Measurements from ENCODE around the gene ZNF462. TPM values are rescaled to one million over a fixed set of nuclear protein-coding genes. Genes with fewer than 3 reads are reported as not detected.

Gene ZNF462
- total and polyA plus RNA-seq, 11 donors: 5.3 to 51.3 (median 30.9) TPM

DNA sequence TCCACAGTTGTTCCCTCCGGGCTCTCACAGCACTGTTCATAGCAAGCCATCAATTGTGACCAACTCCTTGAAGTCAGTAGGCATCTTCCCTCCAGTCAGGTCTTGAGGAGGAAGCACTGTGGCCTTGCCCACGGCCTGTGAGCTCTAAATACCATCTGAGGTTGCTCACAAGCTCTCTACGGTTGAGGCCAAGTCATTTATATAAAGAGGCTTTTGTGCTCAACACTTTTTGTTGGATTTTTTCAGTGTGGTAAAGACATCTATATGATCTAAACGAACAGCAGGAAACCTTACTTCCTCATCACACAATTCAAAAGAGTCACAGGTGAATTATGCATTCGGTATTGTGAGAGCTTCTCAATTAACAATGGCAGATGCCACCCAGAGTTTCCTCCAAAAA, 97.3 kb downstream of the ZNF462 start:
- ATAC-seq (no peak), DNase-seq (no peak)
- Histone ChIP-seq H3K27me3 (no peaks in the 10 kb centered on the region), H3K36me3 (peaks cover 0 to 21% (median 1%) of the 10 kb centered on the region in 9 donors), H3K27ac (peak overlapping the region in 1 of 12 donors; percentile 26), H3K4me3 (no peak overlapping the region), H3K9me3 (no peaks in the 10 kb centered on the region), H3K4me1 (peaks cover 0 to 44% (median 20%) of the 10 kb centered on the region in 12 donors)
- 68 to 81% (median 71%) methylated on average over 5 of the region's 5 CpGs for WGBS, 4 donors
- intact Hi-C loops (cut with DNase I): loop anchor here in 3 of 10 donors (5.0 kb wide), 2 partner anchors 38 to 98 kb away; partner anchors contain the start of gene ZNF462 (in 3 of the 3)
- TF ChIP-seq, protein P1, sequence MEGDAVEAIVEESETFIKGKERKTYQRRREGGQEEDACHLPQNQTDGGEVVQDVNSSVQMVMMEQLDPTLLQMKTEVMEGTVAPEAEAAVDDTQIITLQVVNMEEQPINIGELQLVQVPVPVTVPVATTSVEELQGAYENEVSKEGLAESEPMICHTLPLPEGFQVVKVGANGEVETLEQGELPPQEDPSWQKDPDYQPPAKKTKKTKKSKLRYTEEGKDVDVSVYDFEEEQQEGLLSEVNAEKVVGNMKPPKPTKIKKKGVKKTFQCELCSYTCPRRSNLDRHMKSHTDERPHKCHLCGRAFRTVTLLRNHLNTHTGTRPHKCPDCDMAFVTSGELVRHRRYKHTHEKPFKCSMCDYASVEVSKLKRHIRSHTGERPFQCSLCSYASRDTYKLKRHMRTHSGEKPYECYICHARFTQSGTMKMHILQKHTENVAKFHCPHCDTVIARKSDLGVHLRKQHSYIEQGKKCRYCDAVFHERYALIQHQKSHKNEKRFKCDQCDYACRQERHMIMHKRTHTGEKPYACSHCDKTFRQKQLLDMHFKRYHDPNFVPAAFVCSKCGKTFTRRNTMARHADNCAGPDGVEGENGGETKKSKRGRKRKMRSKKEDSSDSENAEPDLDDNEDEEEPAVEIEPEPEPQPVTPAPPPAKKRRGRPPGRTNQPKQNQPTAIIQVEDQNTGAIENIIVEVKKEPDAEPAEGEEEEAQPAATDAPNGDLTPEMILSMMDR (IDR thresholded peaks at IDR 0.05): no peak
- TF ChIP-seq POLR2A (IDR thresholded peaks at IDR 0.05): no peak

DNA sequence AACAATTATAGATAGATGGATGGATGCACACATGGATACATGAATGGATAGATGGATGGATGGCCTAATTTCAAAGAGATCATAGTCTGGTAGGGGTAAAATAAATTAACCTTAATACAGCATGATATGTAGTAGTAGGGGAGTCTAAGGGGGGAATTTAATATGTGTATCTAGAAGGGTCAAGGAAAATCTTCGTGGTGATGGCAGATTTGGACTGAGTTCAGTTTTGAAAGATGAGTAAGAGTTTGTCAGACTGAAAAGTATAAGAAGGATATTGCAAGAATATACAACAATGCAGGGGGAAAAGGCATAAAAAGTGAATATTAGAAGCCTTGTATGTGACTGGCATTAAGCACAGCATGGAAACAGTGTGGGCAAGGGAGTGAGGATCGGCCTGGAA, 98.7 kb downstream of the ZNF462 start:
- no peak for ATAC-seq
- H3K27me3 ChIP-seq: no peaks in the 10 kb centered on the region
- intact Hi-C loops (cut with DNase I): loop anchor here in 3 of 10 donors (2.0 to 5.0 kb wide), 3 partner anchors 39 to 99 kb away; partner anchors contain the start of gene ZNF462 (in 3 of the 3)
- no peak for TF ChIP-seq POLR2A (IDR thresholded peaks at IDR 0.05)
- TF ChIP-seq, protein P1 (IDR thresholded peaks at IDR 0.05): no peak
- WGBS, 4 donors: 87 to 90% (median 89%) methylated on average over 2 of the region's 2 CpGs
- H3K4me1 ChIP-seq: peaks cover 0 to 48% (median 20%) of the 10 kb centered on the region in 12 donors
- H3K27ac ChIP-seq: peak overlapping the region in 11 of 12 donors; percentile 59 to 79 (median 68)
- peaks cover 0 to 17% (median 0%) of the 10 kb centered on the region in 9 donors for H3K36me3 ChIP-seq
- H3K4me3 ChIP-seq: no peak overlapping the region
- no peak for DNase-seq
- no peaks in the 10 kb centered on the region for H3K9me3 ChIP-seq

DNA sequence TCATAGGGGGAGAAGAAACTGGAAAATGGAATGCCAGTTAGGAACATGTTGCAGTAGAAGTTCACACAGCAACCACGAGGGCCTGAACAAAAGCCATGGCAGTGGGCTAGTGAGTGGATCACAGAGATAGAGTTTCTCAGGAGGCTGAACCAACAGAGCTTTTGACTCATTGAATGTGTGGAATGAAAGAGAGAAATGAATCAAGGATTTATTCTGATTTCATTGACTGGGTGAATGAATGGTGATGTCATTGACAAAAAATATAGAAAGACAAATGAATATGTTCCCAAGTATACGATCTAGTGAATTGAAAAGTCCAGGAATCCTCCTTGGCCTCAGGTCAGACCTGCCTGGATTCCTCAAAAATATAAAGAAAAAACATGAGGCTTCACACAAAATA, 99.2 kb downstream of the ZNF462 start:
- TF ChIP-seq, protein P1 (IDR thresholded peaks at IDR 0.05): no peak
- no peak for TF ChIP-seq POLR2A (IDR thresholded peaks at IDR 0.05)
- Histone ChIP-seq H3K27ac (peak overlapping the region in 11 of 12 donors; percentile 59 to 79 (median 68)), H3K4me3 (no peak overlapping the region), H3K36me3 (peaks cover 0 to 17% (median 0%) of the 10 kb centered on the region in 9 donors), H3K9me3 (no peaks in the 10 kb centered on the region), H3K4me1 (peaks cover 0 to 53% (median 20%) of the 10 kb centered on the region in 12 donors), H3K27me3 (no peaks in the 10 kb centered on the region)
- WGBS, 4 donors: 42 to 63% (median 48%) methylated on average over 2 of the region's 2 CpGs
- intact Hi-C loops (cut with DNase I): loop anchor here in 3 of 10 donors (2.0 to 5.0 kb wide), 3 partner anchors 40 to 100 kb away; partner anchors contain the start of gene ZNF462 (in 3 of the 3)
- ATAC-seq (no peak), DNase-seq (no peak)

DNA sequence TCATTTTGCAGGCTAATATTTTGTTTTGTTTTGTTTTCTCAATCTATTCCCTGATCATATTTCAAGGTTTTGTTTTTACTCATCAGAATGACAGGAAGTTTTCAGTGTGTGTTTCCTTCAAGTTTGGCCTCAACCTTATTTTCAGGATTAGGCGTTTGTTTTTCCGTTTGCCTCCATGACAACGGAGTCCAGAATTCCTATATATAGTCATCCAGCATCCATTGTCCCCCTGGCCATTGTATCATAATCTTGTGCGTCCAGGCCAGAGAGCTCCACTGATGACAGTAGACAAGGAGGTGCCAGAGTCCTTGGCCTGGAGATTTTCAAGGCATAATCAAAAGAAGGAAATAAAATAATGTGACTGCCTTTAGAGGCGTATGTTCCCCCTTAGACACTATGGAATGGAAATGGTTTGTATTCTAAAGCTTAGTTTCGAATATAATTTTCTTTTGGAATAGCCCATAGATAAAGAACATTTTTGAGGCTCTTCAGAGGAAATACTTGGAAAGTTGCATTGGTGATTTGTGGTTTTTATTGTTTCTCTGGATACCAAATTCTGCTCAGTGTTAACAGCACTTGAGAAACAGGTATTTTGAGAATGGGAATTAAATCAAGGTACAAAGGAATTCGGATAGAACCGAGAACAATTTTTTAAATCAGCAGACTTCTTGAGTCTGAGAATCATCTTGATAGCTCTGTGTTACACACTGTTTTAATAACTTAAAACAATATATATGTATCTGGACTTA, 99.8 kb downstream of the ZNF462 start:
- ATAC-seq (peak; percentile 90 to 97 (median 92)), DNase-seq (peak in 4 of 5 donors; percentile 57 to 73 (median 64))
- H3K27me3 ChIP-seq: no peaks in the 10 kb centered on the region
- 32 to 41% (median 33%) methylated on average over 8 of the region's 8 CpGs for WGBS, 4 donors
- TF ChIP-seq, protein P1 (IDR thresholded peaks at IDR 0.05): no peak
- TF ChIP-seq POLR2A (IDR thresholded peaks at IDR 0.05): no peak
- H3K27ac ChIP-seq: peak overlapping the region; percentile 31 to 81 (median 67)
- H3K9me3 ChIP-seq: no peaks in the 10 kb centered on the region
- peaks cover 0 to 59% (median 23%) of the 10 kb centered on the region in 12 donors for H3K4me1 ChIP-seq
- H3K4me3 ChIP-seq: no peak overlapping the region
- peaks cover 0 to 17% (median 0%) of the 10 kb centered on the region in 9 donors for H3K36me3 ChIP-seq
- intact Hi-C loops (cut with DNase I): loop anchor here in 3 of 10 donors (2.0 to 5.0 kb wide), 3 partner anchors 40 to 100 kb away; partner anchors contain the start of gene ZNF462 (in 3 of the 3)
